ENCODE measurements around the gene ALG8.

GRCh38 chr11:78187366-78188285 lies 48.2 kb upstream of the ALG8 start:
- TF ChIP-seq CTCF (IDR thresholded peaks at IDR 0.05) (no peak), POLR2A (IDR thresholded peaks at IDR 0.05) (no peak)
